ENCODE measurements around the gene PTPN3. TPM values are rescaled to one million over a fixed set of nuclear protein-coding genes. Genes with fewer than 3 reads are reported as not detected.
"Not testable (repeated sequence)": the region's sequence is repeated elsewhere in the genome, so short reads cannot be mapped to it uniquely, and the experiment has no call there.

PTPN3 gene
- total RNA-seq, 1 donor from 2014 or later = 2.4 TPM

DNA sequence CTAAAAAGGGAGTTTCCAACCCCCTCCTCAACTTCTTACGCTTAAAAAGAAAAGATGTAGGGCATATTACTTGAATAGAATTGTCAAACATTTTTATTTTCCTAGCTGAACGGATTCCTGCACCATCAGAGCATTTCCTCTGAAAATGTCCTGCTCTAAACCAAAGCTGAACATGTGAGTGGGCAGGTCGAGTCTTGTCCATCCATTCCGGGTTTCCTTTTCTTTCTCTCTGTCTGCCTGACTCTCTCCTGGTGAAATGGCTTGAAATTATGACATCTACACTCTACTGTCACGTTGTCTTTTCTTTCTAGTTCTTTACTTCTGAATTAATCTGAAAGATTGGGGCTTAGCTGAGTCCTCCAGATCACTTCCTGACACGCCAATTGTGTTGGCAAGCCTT, 39.2 kb upstream of the PTPN3 start:
- Mint-ChIP-seq H3K9me3 (peaks cover 6% of the 10 kb centered on the region), H3K4me1 (no peaks in the 10 kb centered on the region), H3K36me3 (no peaks in the 10 kb centered on the region), H3K27me3 (ENCODE audit: insufficient read depth, low read depth) (peaks cover 4% of the 10 kb centered on the region), H3K27ac (no peak overlapping the region), H3K4me3 (no peak overlapping the region)
- no peaks in the 10 kb centered on the region for H3K4me1 ChIP-seq
- H4K20me1 ChIP-seq (ENCODE audit: low read depth) = no peaks in the 10 kb centered on the region
- no peaks in the 10 kb centered on the region for H3F3A ChIP-seq (ENCODE audit: low read depth)
- no peak overlapping the region for H3K4me3 ChIP-seq
- DNase-seq (ENCODE audit: low spot score) = no peak
- H3K36me3 ChIP-seq = no peaks in the 10 kb centered on the region
- H2AFZ ChIP-seq (replicated peaks) = peak overlapping the region; percentile 77
- no peak overlapping the region for H3K9ac ChIP-seq
- no peaks in the 10 kb centered on the region for H3K79me2 ChIP-seq (ENCODE audit: low read depth)
- H3K27me3 ChIP-seq = no peaks in the 10 kb centered on the region
- TF ChIP-seq EZH2 (IDR thresholded peaks at IDR 0.05) (no peak), EZH2phosphoT487 (IDR thresholded peaks at IDR 0.05) (no peak)
- TF ChIP-seq, protein P1, sequence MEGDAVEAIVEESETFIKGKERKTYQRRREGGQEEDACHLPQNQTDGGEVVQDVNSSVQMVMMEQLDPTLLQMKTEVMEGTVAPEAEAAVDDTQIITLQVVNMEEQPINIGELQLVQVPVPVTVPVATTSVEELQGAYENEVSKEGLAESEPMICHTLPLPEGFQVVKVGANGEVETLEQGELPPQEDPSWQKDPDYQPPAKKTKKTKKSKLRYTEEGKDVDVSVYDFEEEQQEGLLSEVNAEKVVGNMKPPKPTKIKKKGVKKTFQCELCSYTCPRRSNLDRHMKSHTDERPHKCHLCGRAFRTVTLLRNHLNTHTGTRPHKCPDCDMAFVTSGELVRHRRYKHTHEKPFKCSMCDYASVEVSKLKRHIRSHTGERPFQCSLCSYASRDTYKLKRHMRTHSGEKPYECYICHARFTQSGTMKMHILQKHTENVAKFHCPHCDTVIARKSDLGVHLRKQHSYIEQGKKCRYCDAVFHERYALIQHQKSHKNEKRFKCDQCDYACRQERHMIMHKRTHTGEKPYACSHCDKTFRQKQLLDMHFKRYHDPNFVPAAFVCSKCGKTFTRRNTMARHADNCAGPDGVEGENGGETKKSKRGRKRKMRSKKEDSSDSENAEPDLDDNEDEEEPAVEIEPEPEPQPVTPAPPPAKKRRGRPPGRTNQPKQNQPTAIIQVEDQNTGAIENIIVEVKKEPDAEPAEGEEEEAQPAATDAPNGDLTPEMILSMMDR (IDR thresholded peaks at IDR 0.05) = no peak
- no peak overlapping the region for H3K27ac ChIP-seq
- H3K9me3 ChIP-seq (ENCODE audit: low read depth) = no peaks in the 10 kb centered on the region
- H3K4me2 ChIP-seq = no peak overlapping the region

DNA sequence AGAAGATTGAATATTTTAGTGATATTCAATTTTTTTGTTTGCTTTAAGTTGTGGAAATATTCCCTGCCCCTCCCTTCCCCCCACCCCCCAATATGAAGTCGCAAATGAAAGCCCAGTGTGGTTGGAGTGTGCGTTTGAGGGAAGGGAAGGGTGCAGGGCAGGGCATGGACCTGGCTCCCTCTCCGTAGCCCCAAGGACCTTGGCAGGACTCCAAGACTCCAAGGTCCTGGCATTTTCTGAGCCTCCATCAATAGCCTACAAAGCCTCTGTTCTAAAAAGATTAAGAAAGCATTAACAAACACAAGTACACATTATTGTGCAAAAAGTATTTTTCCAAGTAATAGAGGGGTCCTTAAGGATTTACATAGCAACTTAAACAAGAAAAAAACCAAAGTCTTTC, 38.8 kb upstream of the PTPN3 start:
- Histone ChIP-seq H4K20me1 (ENCODE audit: low read depth) (no peaks in the 10 kb centered on the region), H3K4me3 (no peak overlapping the region), H3K4me2 (no peak overlapping the region), H3K79me2 (ENCODE audit: low read depth) (no peaks in the 10 kb centered on the region), H3K9me3 (ENCODE audit: low read depth) (no peaks in the 10 kb centered on the region), H3K36me3 (no peaks in the 10 kb centered on the region), H3K27me3 (no peaks in the 10 kb centered on the region), H3F3A (ENCODE audit: low read depth) (no peaks in the 10 kb centered on the region), H3K9ac (no peak overlapping the region), H3K27ac (no peak overlapping the region), H2AFZ (replicated peaks) (no peak overlapping the region), H3K4me1 (no peaks in the 10 kb centered on the region)
- no peak overlapping the region for H3K4me3 Mint-ChIP-seq
- peaks cover 6% of the 10 kb centered on the region for H3K9me3 Mint-ChIP-seq
- no peaks in the 10 kb centered on the region for H3K36me3 Mint-ChIP-seq
- no peak overlapping the region for H3K27ac Mint-ChIP-seq
- DNase-seq (ENCODE audit: low spot score) = no peak
- H3K4me1 Mint-ChIP-seq = no peaks in the 10 kb centered on the region
- TF ChIP-seq EZH2phosphoT487 (IDR thresholded peaks at IDR 0.05) (no peak), EZH2 (IDR thresholded peaks at IDR 0.05) (no peak)
- H3K27me3 Mint-ChIP-seq (ENCODE audit: insufficient read depth, low read depth) = peaks cover 4% of the 10 kb centered on the region

DNA sequence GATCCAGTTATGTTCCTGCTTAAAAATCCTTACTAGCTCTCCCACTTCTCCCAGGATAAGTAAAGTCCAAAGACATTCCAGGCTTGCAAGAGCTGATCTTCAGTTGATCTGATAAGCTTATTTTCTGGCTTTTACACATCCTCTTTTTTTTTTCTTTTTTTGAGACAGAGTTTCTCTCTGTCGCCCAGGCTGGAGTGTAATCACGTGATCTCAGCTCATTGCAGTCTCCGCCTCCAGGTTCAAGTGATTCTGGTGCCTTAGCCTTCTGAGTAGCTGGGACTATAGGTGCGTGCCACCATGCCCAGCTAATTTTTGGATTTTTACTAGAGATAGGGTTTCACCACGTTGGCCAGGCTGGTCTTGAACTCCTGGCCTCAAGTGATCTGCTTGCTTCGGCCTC, 37.3 kb upstream of the PTPN3 start:
- Histone ChIP-seq H2AFZ (replicated peaks) (no peak overlapping the region), H3K9me3 (ENCODE audit: low read depth) (no peaks in the 10 kb centered on the region), H4K20me1 (ENCODE audit: low read depth) (no peaks in the 10 kb centered on the region), H3K4me1 (no peaks in the 10 kb centered on the region), H3K4me2 (no peak overlapping the region), H3K36me3 (no peaks in the 10 kb centered on the region), H3K79me2 (ENCODE audit: low read depth) (no peaks in the 10 kb centered on the region), H3F3A (ENCODE audit: low read depth) (no peaks in the 10 kb centered on the region), H3K27ac (no peak overlapping the region), H3K27me3 (no peaks in the 10 kb centered on the region), H3K4me3 (no peak overlapping the region), H3K9ac (no peak overlapping the region)
- H3K9me3 Mint-ChIP-seq = peaks cover 6% of the 10 kb centered on the region
- H3K36me3 Mint-ChIP-seq = no peaks in the 10 kb centered on the region
- H3K4me3 Mint-ChIP-seq = no peak overlapping the region
- DNase-seq (ENCODE audit: low spot score) = no peak
- no peak overlapping the region for H3K27ac Mint-ChIP-seq
- peaks cover 4% of the 10 kb centered on the region for H3K27me3 Mint-ChIP-seq (ENCODE audit: insufficient read depth, low read depth)
- TF ChIP-seq EZH2phosphoT487 (IDR thresholded peaks at IDR 0.05) (no peak), EZH2 (IDR thresholded peaks at IDR 0.05) (no peak)
- TF ChIP-seq, protein P1 (IDR thresholded peaks at IDR 0.05) = no peak
- H3K4me1 Mint-ChIP-seq = no peaks in the 10 kb centered on the region

DNA sequence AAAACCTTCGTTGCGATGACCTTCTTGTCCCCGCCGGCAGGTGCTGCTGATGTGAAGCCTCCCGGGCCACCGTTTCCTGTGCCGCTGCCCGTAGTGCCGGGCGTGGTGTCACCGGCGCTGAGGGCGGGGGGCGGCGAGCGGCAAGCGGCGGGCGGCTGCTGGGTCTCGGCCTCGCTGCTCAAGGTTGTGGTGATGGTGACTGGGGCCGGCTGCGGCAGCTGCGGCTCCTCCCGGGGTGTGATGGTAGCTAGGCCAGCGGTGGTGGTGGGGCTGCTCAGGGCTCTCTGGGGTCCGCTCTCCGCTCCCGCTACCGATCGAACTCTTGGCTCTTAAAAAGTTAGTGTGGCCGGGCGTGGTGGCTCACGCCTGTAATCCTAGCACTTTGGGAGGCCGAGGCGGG, 36.0 kb upstream of the PTPN3 start:
- H3K4me3 Mint-ChIP-seq = no peak overlapping the region
- H3K36me3 Mint-ChIP-seq = no peaks in the 10 kb centered on the region
- no peak overlapping the region for H3K27ac Mint-ChIP-seq
- H3K27ac ChIP-seq = no peak overlapping the region
- peaks cover 3% of the 10 kb centered on the region for H3K4me1 Mint-ChIP-seq
- peaks cover 6% of the 10 kb centered on the region for H3K9me3 Mint-ChIP-seq
- H3K4me3 ChIP-seq = no peak overlapping the region
- no peak overlapping the region for H3K4me2 ChIP-seq
- DNase-seq (ENCODE audit: low spot score) = no peak
- H3F3A ChIP-seq (ENCODE audit: low read depth) = no peaks in the 10 kb centered on the region
- H3K27me3 Mint-ChIP-seq (ENCODE audit: insufficient read depth, low read depth) = peaks cover 2% of the 10 kb centered on the region
- no peaks in the 10 kb centered on the region for H3K9me3 ChIP-seq (ENCODE audit: low read depth)
- H2AFZ ChIP-seq (replicated peaks) = no peak overlapping the region
- peaks cover 3% of the 10 kb centered on the region for H3K4me1 ChIP-seq
- H3K79me2 ChIP-seq (ENCODE audit: low read depth) = no peaks in the 10 kb centered on the region
- TF ChIP-seq EZH2 (IDR thresholded peaks at IDR 0.05) = no peak
- TF ChIP-seq, protein P1 (IDR thresholded peaks at IDR 0.05) = no peak
- no peak for TF ChIP-seq EZH2phosphoT487 (IDR thresholded peaks at IDR 0.05)
- H3K36me3 ChIP-seq = no peaks in the 10 kb centered on the region
- H3K9ac ChIP-seq = no peak overlapping the region
- H3K27me3 ChIP-seq = no peaks in the 10 kb centered on the region
- H4K20me1 ChIP-seq (ENCODE audit: low read depth) = no peaks in the 10 kb centered on the region

DNA sequence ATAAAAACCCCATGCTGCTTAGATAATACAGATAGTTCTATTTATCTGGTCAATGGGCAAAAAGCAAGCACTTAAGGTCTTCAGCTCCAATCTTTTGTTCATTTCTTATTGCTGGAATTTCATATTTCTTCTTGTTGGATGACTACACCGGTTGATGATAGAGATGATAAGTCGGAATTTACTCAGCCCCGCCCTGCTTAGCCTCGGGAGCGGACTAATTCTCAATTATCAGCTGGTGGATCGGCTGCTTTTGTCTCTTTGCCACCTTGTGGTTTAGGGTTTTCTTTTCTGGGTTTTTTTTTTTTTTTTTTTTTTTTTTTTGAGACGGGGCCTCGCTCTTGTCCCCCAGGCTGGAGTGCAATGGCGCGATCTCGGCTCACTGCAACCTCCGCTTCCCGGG, 34.5 kb upstream of the PTPN3 start:
- H3K27me3 ChIP-seq; H3K4me2 ChIP-seq; H3K36me3 ChIP-seq; H4K20me1 ChIP-seq (ENCODE audit: low read depth); H2AFZ ChIP-seq (replicated peaks); H3K27ac ChIP-seq; H3K4me3 Mint-ChIP-seq; H3F3A ChIP-seq (ENCODE audit: low read depth); H3K27ac Mint-ChIP-seq; DNase-seq (ENCODE audit: low spot score); H3K4me3 ChIP-seq; H3K4me1 ChIP-seq; H3K9me3 ChIP-seq (ENCODE audit: low read depth); H3K79me2 ChIP-seq (ENCODE audit: low read depth); H3K4me1 Mint-ChIP-seq; H3K36me3 Mint-ChIP-seq; H3K9me3 Mint-ChIP-seq; H3K27me3 Mint-ChIP-seq (ENCODE audit: insufficient read depth, low read depth); H3K9ac ChIP-seq: not testable (repeated sequence)
